ENCODE measurements around the gene TMEM140.

- 0 out of 2 replicates have a peak, but pooled peaks have one; percentile 17 for TF ChIP-seq POLR2A (IDR thresholded peaks at IDR 0.05; ENCODE audit: low read depth, low read length)
- TF ChIP-seq TAF1 (IDR thresholded peaks at IDR 0.05; ENCODE audit: low read depth, low read length): no peak
- TF ChIP-seq PAX5 (IDR thresholded peaks at IDR 0.05; ENCODE audit: insufficient read depth, low read length, severe bottlenecking): no peak
- TF ChIP-seq POLR2AphosphoS5 (IDR thresholded peaks at IDR 0.05; ENCODE audit: low read depth, low read length): peak; percentile 29; the same call in 1 of the 2 replicates
- TF ChIP-seq POU2F2 (IDR thresholded peaks at IDR 0.05; ENCODE audit: low read depth, low read length): no peak
These were observed 36.5 kb downstream of the TMEM140 start for GRCh38 chr7:135184254-135184841.
